Erythroblast (primary cell): ENCODE measurements around the gene SLC23A2.
"Not testable (repeated sequence)": the region's sequence is repeated elsewhere in the genome, so short reads cannot be mapped to it uniquely, and the experiment has no call there.

Experiments
- DNase-seq, 2 experiments: peaks; one replicate each; lab custom pipeline; 2025; lab: John Stamatoyannopoulos, UW
- GATA1 ChIP-seq: IDR thresholded peaks from 2 replicates; pipeline ENCODE4 v1.6.1; 2011; ENCODE audit warnings: low read depth, mild to moderate bottlenecking, control low read depth, low read length, moderate library complexity
- POLR2A ChIP-seq: IDR thresholded peaks from 2 replicates; pipeline ENCODE4 v1.6.1; 2011; ENCODE audit warnings: mild to moderate bottlenecking, low read length

Gene SLC23A2

GRCh38 chr20:4998160-4998651, 3.1 kb downstream of the SLC23A2 start:
- DNase-seq: peak in 1 of 2 experiments; percentile 6
- no peak for TF ChIP-seq GATA1
- TF ChIP-seq POLR2A: no peak

GRCh38 chr20:4997222-4997621, 4.1 kb downstream of the SLC23A2 start:
- TF ChIP-seq GATA1 (no peak), POLR2A (no peak)
- no peak for DNase-seq

GRCh38 chr20:4989570-4989969, 11.7 kb downstream of the SLC23A2 start:
- no peak for DNase-seq
- TF ChIP-seq POLR2A: no peak
- no peak for TF ChIP-seq GATA1

- TF ChIP-seq POLR2A (no peak), GATA1 (no peak)
- DNase-seq: no peak
Observed at GRCh38 chr20:4987130-4987529, 14.2 kb downstream of the SLC23A2 start.

- TF ChIP-seq POLR2A (no peak), GATA1 (no peak)
- DNase-seq: no peak
Observed at GRCh38 chr20:4985658-4986057, 15.7 kb downstream of the SLC23A2 start.

- no peak for DNase-seq
Observed at GRCh38 chr20:4982281-4982680, 19.0 kb downstream of the SLC23A2 start.

GRCh38 chr20:4979841-4980410, 21.4 kb downstream of the SLC23A2 start:
- no peak for TF ChIP-seq POLR2A
- no peak for TF ChIP-seq GATA1
- no peak for DNase-seq

More at GRCh38 chr20:4982281-4982680, 19.0 kb downstream of the SLC23A2 start:
- TF ChIP-seq GATA1 (no peak), POLR2A (no peak)

- TF ChIP-seq GATA1 (no peak), POLR2A (no peak)
- DNase-seq: no peak
Observed at GRCh38 chr20:4978050-4978918, 23.0 kb downstream of the SLC23A2 start.

GRCh38 chr20:4976014-4976413, 25.3 kb downstream of the SLC23A2 start:
- DNase-seq: not testable (repeated sequence)

- DNase-seq: peak; percentile 9 to 19
- no peak for TF ChIP-seq POLR2A
- no peak for TF ChIP-seq GATA1
Observed at GRCh38 chr20:4973330-4974097, 27.8 kb downstream of the SLC23A2 start.

- TF ChIP-seq GATA1 (no peak), POLR2A (no peak)
- DNase-seq: no peak
Observed at GRCh38 chr20:4972506-4973251, 28.6 kb downstream of the SLC23A2 start.

GRCh38 chr20:4971064-4971463, 30.2 kb downstream of the SLC23A2 start:
- no peak for DNase-seq
- TF ChIP-seq GATA1 (no peak), POLR2A (no peak)
